Fibroblast of lung (primary cell): ENCODE results near the gene SLC35E1.

Experiments
- CTCF ChIP-seq, 2 donors: IDR thresholded peaks in 1 of 2; conservative IDR thresholded peaks in 1 of 2; 1 replicate in 1 of 2; 2 replicates in 1 of 2; pipeline ENCODE4 v1.5.1; 2011 to 2012; ENCODE audit warnings: low read length in 2 of 2, control low read depth in 1 of 2, inconsistent platforms in 1 of 2, low read depth in 1 of 2, mild to moderate bottlenecking in 1 of 2
- EZH2 ChIP-seq: IDR thresholded peaks from 2 replicates; pipeline ENCODE4 v1.5.1; 2012; ENCODE audit warnings: low read length, control low read depth, mild to moderate bottlenecking; ENCODE audit errors: missing control alignments

- TF ChIP-seq CTCF (conservative IDR thresholded peaks at IDR 0.05 in 1 of 2, IDR thresholded peaks at IDR 0.05 in 1 of 2; ENCODE audit: low read depth in 1 of 2, low read length in 2 of 2) (no peak), EZH2 (no peak)
Measured at GRCh38 chr19:16516923-16517610, 55.1 kb downstream of the SLC35E1 start.
